HG03439 (cell line): ENCODE results near the gene C1orf185.
"Not testable (repeated sequence)": the region's sequence is repeated elsewhere in the genome, so short reads cannot be mapped to it uniquely, and the experiment has no call there.

Experiments
- ATAC-seq: cut with Tn5 transposase; IDR thresholded peaks from one replicate; pipeline ENCODE4 v1.9.1; 2021; ENCODE audit warnings: mild to moderate bottlenecking, moderate library complexity; ENCODE audit not compliant: unreplicated experiment

The C1orf185 gene

GRCh38 chr1:51133045-51133444, 31.0 kb downstream of the C1orf185 start:
- ATAC-seq = no peak

GRCh38 chr1:51137696-51138095, 35.7 kb downstream of the C1orf185 start:
- ATAC-seq = not testable (repeated sequence)

GRCh38 chr1:51139474-51139873, 37.4 kb downstream of the C1orf185 start:
- ATAC-seq = no peak

DNA sequence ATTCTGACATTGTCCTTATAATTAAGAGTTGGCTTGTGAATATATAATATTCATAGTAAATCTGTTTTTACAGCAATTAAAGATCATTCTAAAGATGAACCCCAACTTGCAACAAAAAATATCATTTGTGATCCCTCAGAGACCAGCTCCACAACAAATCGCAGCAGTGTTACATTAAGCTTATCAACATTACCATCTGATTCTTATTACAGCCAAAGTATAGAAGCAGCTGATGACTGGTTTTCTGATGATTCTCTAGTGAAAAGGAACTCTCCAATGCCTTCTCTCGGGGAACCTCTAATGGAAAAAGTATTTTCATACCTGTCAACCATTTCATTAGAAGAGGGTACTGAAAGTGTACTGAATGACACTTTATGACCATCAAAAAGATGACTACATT, 45.4 kb downstream of the C1orf185 start:
- no peak for ATAC-seq

- ATAC-seq = no peak
Measured at GRCh38 chr1:51154776-51155175, 52.7 kb downstream of the C1orf185 start.

- no peak for ATAC-seq
Measured at GRCh38 chr1:51156752-51157151, 54.7 kb downstream of the C1orf185 start.

DNA sequence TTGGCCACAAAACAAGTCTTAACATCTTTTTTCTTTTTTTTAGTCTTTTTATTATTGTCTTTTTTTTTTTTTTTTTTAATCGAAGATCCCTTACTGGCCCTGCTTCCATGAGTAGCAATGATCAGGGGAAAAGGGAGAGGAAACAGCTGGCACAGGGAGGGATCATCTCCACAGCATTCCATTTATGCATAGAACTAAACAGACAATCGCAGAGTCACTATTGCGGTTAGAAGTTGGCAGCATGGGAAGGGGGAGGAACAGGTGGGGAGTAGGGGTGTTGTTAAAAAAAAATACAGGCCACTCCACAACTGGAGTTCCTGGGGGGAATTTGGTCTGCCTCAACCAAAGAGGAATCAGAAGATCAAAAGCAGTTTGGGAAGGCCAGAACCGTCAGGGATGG, 55.4 kb downstream of the C1orf185 start:
- ATAC-seq = no peak

GRCh38 chr1:51158263-51158662, 56.2 kb downstream of the C1orf185 start:
- ATAC-seq = no peak

DNA sequence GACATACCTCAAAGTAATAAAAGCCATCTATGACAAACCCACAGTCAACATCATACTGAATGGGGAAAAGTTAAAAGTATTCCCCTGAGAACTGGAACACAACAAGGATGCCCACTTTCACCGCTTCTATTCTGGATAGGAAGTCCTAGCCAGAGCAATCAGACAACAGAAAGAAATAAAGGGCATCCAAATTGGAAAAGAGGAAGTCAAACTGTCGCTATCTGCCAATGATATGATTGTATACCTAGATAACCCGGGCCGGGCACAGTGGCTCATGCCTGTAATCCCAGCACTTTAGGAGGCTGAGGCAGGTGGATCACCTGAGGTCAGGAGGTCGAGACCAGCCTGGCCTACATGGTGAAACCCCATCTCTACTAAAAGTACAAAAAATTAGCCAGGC, 60.5 kb downstream of the C1orf185 start:
- ATAC-seq = not testable (repeated sequence)

- ATAC-seq = no peak
Measured at GRCh38 chr1:51165540-51165939, 63.5 kb downstream of the C1orf185 start.

GRCh38 chr1:51168266-51168845, 66.3 kb downstream of the C1orf185 start:
- ATAC-seq = no peak

GRCh38 chr1:51168936-51169335, 66.9 kb downstream of the C1orf185 start:
- ATAC-seq = no peak

DNA sequence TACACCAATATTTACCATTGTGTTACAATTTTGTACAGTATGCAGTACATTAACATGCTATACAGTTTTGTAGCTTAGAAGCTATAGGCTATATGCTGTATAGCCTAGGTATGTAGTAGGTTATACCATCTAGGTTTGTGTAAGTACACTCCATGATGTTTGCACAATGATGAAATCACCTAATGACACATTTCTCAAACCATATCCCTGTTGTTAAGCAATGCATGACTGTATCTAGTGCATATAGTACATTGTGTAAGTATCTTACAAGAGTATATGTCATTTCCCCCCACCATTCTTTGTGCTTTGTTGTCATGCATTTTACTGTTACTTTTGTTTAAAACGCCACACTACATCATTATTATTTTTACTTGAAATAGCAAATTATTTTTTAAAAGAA, 68.3 kb downstream of the C1orf185 start:
- no peak for ATAC-seq

DNA sequence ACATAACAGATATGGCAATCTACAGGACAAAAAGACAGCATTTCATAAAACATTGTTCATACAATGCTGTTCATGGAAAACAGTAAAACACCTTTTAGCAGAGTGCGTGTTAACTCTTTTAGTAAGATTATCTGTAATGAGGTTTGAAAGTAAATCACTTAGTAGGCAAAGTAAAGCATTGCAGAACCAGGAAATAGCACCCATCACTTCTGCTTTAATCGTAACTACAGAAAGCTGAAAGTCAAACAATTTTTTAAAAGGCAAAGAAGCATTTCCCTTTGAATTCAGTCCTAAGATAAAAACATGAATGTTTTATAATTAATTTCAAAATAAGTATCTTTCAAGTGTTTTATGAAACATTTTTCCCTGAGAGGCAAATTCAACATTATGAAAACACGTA, 70.8 kb downstream of the C1orf185 start:
- no peak for ATAC-seq

GRCh38 chr1:51175278-51175677, 73.2 kb downstream of the C1orf185 start:
- no peak for ATAC-seq

GRCh38 chr1:51177988-51178387, 76.0 kb downstream of the C1orf185 start:
- ATAC-seq = not testable (repeated sequence)

- ATAC-seq = no peak
Measured at GRCh38 chr1:51188230-51188629, 86.2 kb downstream of the C1orf185 start.

- no peak for ATAC-seq
Measured at GRCh38 chr1:51189421-51190073, 87.5 kb downstream of the C1orf185 start.

DNA sequence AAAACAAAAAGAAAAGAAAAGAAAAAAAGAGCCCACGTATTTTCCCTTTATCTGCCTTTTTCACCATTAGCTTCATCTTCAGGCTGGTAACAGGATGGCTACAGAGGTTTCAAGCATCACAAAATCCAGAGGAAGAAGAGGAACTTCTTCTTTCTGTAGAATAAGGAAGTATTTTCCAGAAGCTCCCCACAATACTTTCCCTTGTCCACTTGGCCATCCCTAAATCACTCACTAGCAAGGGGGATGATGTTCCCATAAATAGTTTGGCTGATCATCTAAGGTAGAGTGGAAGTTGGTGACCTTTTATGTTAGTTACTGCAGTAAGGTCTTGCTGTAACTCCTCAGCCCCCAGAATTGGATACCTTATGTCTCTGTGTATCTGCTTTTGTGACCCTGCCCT, 88.9 kb downstream of the C1orf185 start:
- ATAC-seq = no peak

- no peak for ATAC-seq
Measured at GRCh38 chr1:51192213-51192843, 90.3 kb downstream of the C1orf185 start.

- ATAC-seq = no peak
Measured at GRCh38 chr1:51193564-51193963, 91.5 kb downstream of the C1orf185 start.
